GM12878 (cell line): ENCODE results near the gene VAC14. TPM values are rescaled to one million over a fixed set of nuclear protein-coding genes. Genes with fewer than 3 reads are reported as not detected.

Experiments
- ATAC-seq: fragments of 200-7000 bp; cut with Tn5 transposase; 3 replicates; pipeline ENCODE4 v1.9.1; 2020; ENCODE audit warnings: mild to moderate bottlenecking, moderate library complexity
- BruUV-seq: library from RNA; stranded (reverse); fragments of 400-500 nt; replicated peaks from 2 replicates; lab custom pipeline; 2021; lab: Mats Ljungman, UMichigan
- CTCF ChIA-PET: fragments of 300-600 bp; sonication (Branson Sonifier 250); formaldehyde crosslinking; extraction: SDS; loops from one replicate; lab custom pipeline; 2021; ENCODE audit warnings: inconsistent platforms; lab: Yijun Ruan, JAX
- POLR2A ChIA-PET: fragments of 350-600 bp; formaldehyde crosslinking; extraction: SDS; loops from one replicate; lab custom pipeline; 2021; ENCODE audit warnings: inconsistent platforms; lab: Charles Lee
- RAD21 ChIA-PET: fragments of 300-600 bp; sonication (Branson Sonifier 250); formaldehyde crosslinking; loops from one replicate; lab custom pipeline; 2023; ENCODE audit warnings: antibody characterized with exemption; ENCODE audit not compliant: unreplicated experiment; lab: Charles Lee
- SMC1A ChIA-PET: fragments of 300-600 bp; sonication (Branson Sonifier 250); formaldehyde crosslinking; loops from one replicate; lab custom pipeline; 2023; ENCODE audit not compliant: unreplicated experiment, uncharacterized antibody; lab: Charles Lee
- DNase-seq: peaks from one replicate; pipeline ENCODE4 v3.0.0-alpha.2; 2011; ENCODE audit warnings: low read depth, low spot score
- FAIRE-seq: peaks from 3 replicates; lab custom pipeline; 2011; peaks lifted over from hg19 to GRCh38; lab: Jason Lieb, UNC
- H2AFZ ChIP-seq: 2 replicates; pipeline ENCODE4 v1.6.0; 2011; ENCODE audit warnings: low read depth, low read length, control low read depth; ENCODE audit not compliant: control insufficient read depth
- H3K27ac ChIP-seq: 2 replicates; pipeline ENCODE4 v1.5.1; 2011; ENCODE audit warnings: control low read depth; ENCODE audit not compliant: control insufficient read depth, insufficient read depth
- H3K27me3 ChIP-seq, 2 experiments: replicated peaks in 1 of 2; 2 replicates each; pipeline versions ENCODE4 v1.6.0 to v1.6.1; 2011; ENCODE audit warnings: low read length in 1 of 2; ENCODE audit not compliant: control insufficient read depth in 2 of 2, insufficient read depth in 2 of 2
- H3K36me3 ChIP-seq, 2 experiments: 2 replicates each; pipeline ENCODE4 v1.5.1; 2011; ENCODE audit warnings: low read length in 1 of 2; ENCODE audit not compliant: control insufficient read depth in 2 of 2, insufficient read depth in 2 of 2
- H3K4me1 ChIP-seq: 2 replicates; pipeline ENCODE4 v1.6.1; 2011; ENCODE audit warnings: mild to moderate bottlenecking, low read length, moderate library complexity, mixed read lengths; ENCODE audit not compliant: control insufficient read depth, insufficient read depth
- H3K4me2 ChIP-seq: 2 replicates; pipeline ENCODE4 v1.6.0; 2011; ENCODE audit warnings: control low read depth; ENCODE audit not compliant: control insufficient read depth, insufficient read depth
- H3K4me3 ChIP-seq: fragments of 200-600 bp; sonication (generic); 2 replicates; pipeline ENCODE4 v1.5.1; 2016
- H3K79me2 ChIP-seq: 2 replicates; pipeline ENCODE4 v1.6.0; 2011; ENCODE audit warnings: low read length; ENCODE audit not compliant: control insufficient read depth, insufficient read depth
- H3K9ac ChIP-seq: 2 replicates; pipeline ENCODE4 v1.8.0; 2011; ENCODE audit warnings: low read length, control low read depth, mixed read lengths; ENCODE audit not compliant: control insufficient read depth, insufficient read depth
- H3K9me3 ChIP-seq: replicated peaks from 3 replicates; pipeline ENCODE4 v1.5.1; 2011; ENCODE audit warnings: mild to moderate bottlenecking, low read length; ENCODE audit not compliant: control insufficient read depth, insufficient read depth
- H4K20me1 ChIP-seq: 2 replicates; pipeline ENCODE4 v1.6.0; 2011; ENCODE audit not compliant: control insufficient read depth, insufficient read depth
- CTCF ChIP-seq, 3 experiments: IDR thresholded peaks in 2 of 3; conservative IDR thresholded peaks in 1 of 3; 2 replicates each; pipeline ENCODE4 v1.5.1; 2011; ENCODE audit warnings: low read depth in 3 of 3, low read length in 3 of 3, mild to moderate bottlenecking in 3 of 3, control low read depth in 2 of 3, moderate library complexity in 2 of 3, inconsistent platforms in 1 of 3, mixed read lengths in 1 of 3; ENCODE audit not compliant: control insufficient read depth in 2 of 3, insufficient read depth in 1 of 3; ENCODE audit errors: extremely low read depth in 1 of 3
- E4F1 ChIP-seq: fragments of 450-650 bp; IDR thresholded peaks from 2 replicates; pipeline ENCODE4 v1.6.1; 2018; ENCODE audit warnings: borderline replicate concordance, mild to moderate bottlenecking; ENCODE audit not compliant: partially characterized antibody
- GATAD2B ChIP-seq: fragments of 450-650 bp; conservative IDR thresholded peaks from 2 replicates; pipeline ENCODE4 v1.6.1; 2017; ENCODE audit warnings: low read depth, mild to moderate bottlenecking, moderate library complexity
- MTA3 ChIP-seq: IDR thresholded peaks from 2 replicates; pipeline ENCODE4 v1.6.1; 2012; ENCODE audit warnings: low read length, inconsistent platforms, borderline replicate concordance
- WGBS: methylation state at CpG from one replicate; pipeline ENCODE4 v1.1.6; 2016; ENCODE audit warnings: low lambda C conversion rate; ENCODE audit not compliant: insufficient replicate concordance, insufficient coverage; ENCODE audit errors: missing lambda C conversion rate; 5-methylcytosine and 5-hydroxymethylcytosine counted together
- in situ Hi-C: fragments of 300-500 bp; cut with MboI; formaldehyde crosslinking; loops from 9 replicates; pipeline ENCODE4 v1.14.3; 2018; ENCODE audit warnings: mixed read lengths
- intact Hi-C: fragments of 100-400 bp; cut with micrococcal nuclease; formaldehyde crosslinking; loops from one replicate; pipeline ENCODE4 v1.14.2; 2022; ENCODE audit not compliant: unreplicated experiment
- polyA plus RNA-seq, 11 experiments: library from polyadenylated mRNA; depleted of rRNA in 4 of 11; unstranded in 6 of 11; stranded (reverse) in 5 of 11; fragments of >200 nt; fragmentation: Nextera tagmentation in 4 of 11; fragmentation: Illumina TruSeq in 1 of 11; extraction: Ambion mirVana in 4 of 11; extraction: Trizol in 1 of 11; gene quantifications; 1 replicate in 1 of 11; 2 replicates in 10 of 11; pipeline versions ENCODE4 v1.2.1 to v1.2.3, GENCODE V29; 2011 to 2016; ENCODE audit warnings: inconsistent platforms in 2 of 11, missing spikeins in 2 of 11, low read depth in 1 of 11
- total RNA-seq, 4 experiments: library from RNA; depleted of rRNA in 3 of 4; stranded (reverse); fragments of >200 nt in 3 of 4; fragmentation: Illumina TruSeq in 1 of 4; extraction: Trizol in 1 of 4; gene quantifications; 2 replicates each; pipeline versions ENCODE4 v1.2.1 to v1.2.3, GENCODE V29; 2013 to 2021

Gene VAC14
- total and polyA plus RNA-seq, 10 of the 15 experiments (the other 5 are each of a cell fraction or from before 2014, with no cell fraction given), result 1.3 to 45.5 (median 25.5) TPM

DNA sequence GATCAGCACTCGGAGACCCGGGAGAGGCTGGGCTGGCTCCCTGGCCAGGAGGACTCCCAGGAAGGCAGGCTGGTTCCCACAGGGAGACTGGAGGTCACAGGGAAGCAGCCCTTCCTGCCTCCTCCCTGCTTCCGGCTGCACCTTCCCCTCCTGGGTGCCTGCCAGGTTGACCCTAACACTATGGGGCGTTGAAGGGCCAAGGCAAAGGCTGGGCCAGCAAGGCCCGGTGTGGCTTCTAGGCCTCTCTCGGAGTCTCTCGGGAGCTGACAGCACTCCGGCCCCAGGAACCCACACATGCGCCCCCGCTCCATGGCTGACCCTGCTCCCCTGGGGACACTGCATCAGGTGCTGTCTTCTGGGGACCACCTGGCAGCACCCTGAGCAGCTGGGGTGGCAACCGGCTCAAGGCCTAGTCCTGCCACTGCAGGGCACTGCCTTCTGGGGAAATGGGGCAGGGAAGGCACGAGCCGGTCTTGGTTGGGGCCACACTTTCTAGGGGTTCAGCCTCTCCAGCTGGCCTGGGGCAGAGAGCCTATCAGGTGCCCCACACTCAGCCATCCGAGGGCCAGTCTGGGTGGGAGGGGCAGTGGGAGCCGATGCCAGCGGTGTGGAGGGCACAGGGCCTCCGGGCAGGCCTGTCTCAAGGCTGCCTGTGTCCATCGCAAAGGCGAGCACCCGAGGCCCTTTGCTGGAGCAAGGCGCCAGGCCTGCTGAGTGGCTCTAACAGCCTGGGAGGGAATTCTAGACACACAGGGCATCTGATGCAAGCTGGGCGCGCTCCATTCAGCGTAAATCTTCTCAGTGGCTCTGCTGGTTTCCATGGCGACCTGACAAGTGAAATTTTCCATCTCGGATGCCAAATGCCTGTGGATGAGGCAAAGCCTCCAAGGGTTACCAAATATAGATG, 109.5 kb downstream of the VAC14 start:
- Histone ChIP-seq H3K27me3 (no peaks in the 10 kb centered on the region), H3K79me2 (no peaks in the 10 kb centered on the region), H3K9me3 (no peaks in the 10 kb centered on the region), H3K27ac (no peak overlapping the region), H3K9ac (no peak overlapping the region), H3K36me3 (peaks cover 0 to 2% of the 10 kb centered on the region in 2 experiments; a peak in 2 of 4 replicates), H4K20me1 (no peaks in the 10 kb centered on the region), H3K4me1 (no peaks in the 10 kb centered on the region), H2AFZ (no peak overlapping the region), H3K4me3 (no peak overlapping the region), H3K4me2 (no peak overlapping the region)
- 84% methylated on average over 26 of the region's 26 CpGs for WGBS
- no peak for TF ChIP-seq MTA3
- no TSS peak for BruUV-seq
- intact Hi-C loops, result no loop called here
- RAD21 ChIA-PET, result no interaction called here
- in situ Hi-C loops, result no loop called here
- CTCF ChIA-PET, result no interaction called here
- ATAC-seq (no peak), DNase-seq (no peak), FAIRE-seq (no peak)
- SMC1A ChIA-PET, result no interaction called here
- POLR2A ChIA-PET, result no interaction called here

- H3K9ac ChIP-seq, result no peak overlapping the region
- no peak overlapping the region for H3K4me2 ChIP-seq
- FAIRE-seq (no peak), ATAC-seq (no peak), DNase-seq (no peak)
- WGBS, result 88% methylated on average over 15 of the region's 16 CpGs
- no peaks in the 10 kb centered on the region for H3K9me3 ChIP-seq
- H3K4me3 ChIP-seq, result no peak overlapping the region
- H3K79me2 ChIP-seq, result no peaks in the 10 kb centered on the region
- CTCF ChIA-PET, result no interaction called here
- RAD21 ChIA-PET, result no interaction called here
- peaks cover 0 to 2% of the 10 kb centered on the region in 2 experiments; a peak in 2 of 4 replicates for H3K36me3 ChIP-seq
- no peaks in the 10 kb centered on the region for H3K4me1 ChIP-seq
- intact Hi-C loops, result no loop called here
- no TSS peak for BruUV-seq
- in situ Hi-C loops, result no loop called here
- H2AFZ ChIP-seq, result no peak overlapping the region
- H3K27me3 ChIP-seq, result no peaks in the 10 kb centered on the region
- POLR2A ChIA-PET, result no interaction called here
- SMC1A ChIA-PET, result no interaction called here
- H4K20me1 ChIP-seq, result no peaks in the 10 kb centered on the region
- no peak overlapping the region for H3K27ac ChIP-seq
- TF ChIP-seq GATAD2B (no peak), E4F1 (no peak), CTCF (IDR thresholded peaks at IDR 0.05 in 2 of 3, conservative IDR thresholded peaks at IDR 0.05 in 1 of 3; ENCODE audit: control insufficient read depth in 2 of 3, extremely low read depth in 1 of 3, insufficient read depth in 1 of 3, low read depth in 3 of 3, low read length in 3 of 3) (no peak)
These were observed 110.7 kb downstream of the VAC14 start for GRCh38 chr16:70689970-70690891.
